Naive B cell (primary cell): ENCODE measurements around the gene GLIPR1L2. TPM values are rescaled to one million over a fixed set of nuclear protein-coding genes. Genes with fewer than 3 reads are reported as not detected.

Experiments used
- ATAC-seq, 2 donors: fragments of 150-1000 bp; cut with Tn5 transposase; 2 replicates each; pipeline ENCODE4 v1.10.0; 2021; ENCODE audit warnings: low read depth in 2 of 2, mild to moderate bottlenecking in 2 of 2, moderate library complexity in 2 of 2
- DNase-seq: peaks from one replicate; pipeline ENCODE4 v3.0.0; 2022
- H3K27ac Mint-ChIP-seq, 6 donors: one replicate each; pipeline ENCODE4 v1.8.0; 2020 to 2022; ENCODE audit warnings: mild to moderate bottlenecking in 6 of 6, mixed read lengths in 6 of 6, moderate library complexity in 5 of 6, inconsistent platforms in 2 of 6
- H3K27me3 Mint-ChIP-seq, 3 donors: one replicate each; pipeline ENCODE4 v1.8.0; 2021 to 2022; ENCODE audit warnings: mixed read lengths in 3 of 3, mild to moderate bottlenecking in 1 of 3
- H3K36me3 Mint-ChIP-seq, 2 donors: one replicate each; pipeline ENCODE4 v1.8.0; 2020 to 2022; ENCODE audit warnings: mixed read lengths in 2 of 2, inconsistent platforms in 1 of 2, mild to moderate bottlenecking in 1 of 2
- H3K4me1 Mint-ChIP-seq, 3 donors: one replicate each; pipeline ENCODE4 v1.8.0; 2020 to 2022; ENCODE audit warnings: mixed read lengths in 3 of 3, inconsistent platforms in 1 of 3, mild to moderate bottlenecking in 1 of 3, moderate library complexity in 1 of 3
- H3K4me3 Mint-ChIP-seq, 8 donors: one replicate each; pipeline ENCODE4 v1.8.0; 2020 to 2022; ENCODE audit warnings: mild to moderate bottlenecking in 8 of 8, mixed read lengths in 8 of 8, moderate library complexity in 8 of 8, inconsistent platforms in 2 of 8
- H3K9me3 Mint-ChIP-seq, 7 donors: one replicate each; pipeline ENCODE4 v1.8.0; 2020 to 2022; ENCODE audit warnings: mixed read lengths in 7 of 7, mild to moderate bottlenecking in 5 of 7, inconsistent platforms in 2 of 7, moderate library complexity in 1 of 7
- polyA plus RNA-seq, 6 donors: library from polyadenylated mRNA; unstranded; fragments of 300-500 nt; fragmentation: Illumina TruSeq; gene quantifications; one replicate each; pipeline ENCODE4 v1.2.3, GENCODE V29; 2021; ENCODE audit warnings: low read depth in 6 of 6

Gene GLIPR1L2
- polyA plus RNA-seq, 6 donors from 2014 or later: 0.37 to 0.89 (median 0.59) TPM; not detected in 2

- Mint-ChIP-seq H3K9me3 (peaks cover 0 to 3% (median 0%) of the 10 kb centered on the region in 7 donors), H3K27me3 (no peaks in the 10 kb centered on the region), H3K4me1 (peaks cover 30 to 32% (median 32%) of the 10 kb centered on the region in 3 donors), H3K36me3 (no peaks in the 10 kb centered on the region), H3K4me3 (peak overlapping the region in 5 of 8 donors; percentile 37 to 98 (median 93)), H3K27ac (peak overlapping the region in 4 of 6 donors; percentile 62 to 98 (median 85))
- DNase-seq: no peak
- no peak for ATAC-seq
Observed at GRCh38 chr12:75389706-75390105, 1.2 kb upstream of the GLIPR1L2 start.

GRCh38 chr12:75390156-75390898 lies 562 bp upstream of the GLIPR1L2 start:
- Mint-ChIP-seq H3K4me1 (peaks cover 30 to 32% (median 32%) of the 10 kb centered on the region in 3 donors), H3K4me3 (peak overlapping the region; percentile 90 to 98 (median 95)), H3K27me3 (no peaks in the 10 kb centered on the region), H3K27ac (peak overlapping the region; percentile 61 to 98 (median 94)), H3K36me3 (no peaks in the 10 kb centered on the region), H3K9me3 (peaks cover 0 to 3% (median 0%) of the 10 kb centered on the region in 7 donors)
- no peak for ATAC-seq
- no peak for DNase-seq

- Mint-ChIP-seq H3K27me3 (peaks cover 0 to 6% (median 5%) of the 10 kb centered on the region in 3 donors), H3K27ac (no peak overlapping the region), H3K36me3 (peaks cover 0 to 4% of the 10 kb centered on the region in 2 donors), H3K4me1 (no peaks in the 10 kb centered on the region), H3K4me3 (no peak overlapping the region), H3K9me3 (no peaks in the 10 kb centered on the region)
- DNase-seq (no peak), ATAC-seq (no peak)
Observed at GRCh38 chr12:75404231-75404630, 13.3 kb downstream of the GLIPR1L2 start.

- no peak overlapping the region for H3K4me3 Mint-ChIP-seq
- no peaks in the 10 kb centered on the region for H3K9me3 Mint-ChIP-seq
- no peak overlapping the region for H3K27ac Mint-ChIP-seq
- peaks cover 4 to 7% (median 6%) of the 10 kb centered on the region in 3 donors for H3K4me1 Mint-ChIP-seq
- peaks cover 0 to 6% (median 0%) of the 10 kb centered on the region in 3 donors for H3K27me3 Mint-ChIP-seq
- no peak for DNase-seq
- no peak for ATAC-seq
- peaks cover 0 to 4% of the 10 kb centered on the region in 2 donors for H3K36me3 Mint-ChIP-seq
Observed at GRCh38 chr12:75407683-75408082, 16.8 kb downstream of the GLIPR1L2 start.

GRCh38 chr12:75409830-75410229 lies 18.9 kb downstream of the GLIPR1L2 start:
- no peak for DNase-seq
- peaks cover 0 to 4% of the 10 kb centered on the region in 2 donors for H3K36me3 Mint-ChIP-seq

GRCh38 chr12:75414671-75415070 lies 23.8 kb downstream of the GLIPR1L2 start:
- Mint-ChIP-seq H3K9me3 (peaks cover 0 to 4% (median 0%) of the 10 kb centered on the region in 7 donors), H3K27ac (no peak overlapping the region), H3K4me3 (no peak overlapping the region), H3K36me3 (peaks cover 0 to 6% of the 10 kb centered on the region in 2 donors), H3K4me1 (peaks cover 4 to 7% (median 6%) of the 10 kb centered on the region in 3 donors), H3K27me3 (no peaks in the 10 kb centered on the region)
- ATAC-seq (no peak), DNase-seq (no peak)

More at GRCh38 chr12:75409830-75410229, 18.9 kb downstream of the GLIPR1L2 start:
- peaks cover 4 to 7% (median 6%) of the 10 kb centered on the region in 3 donors for H3K4me1 Mint-ChIP-seq
- ATAC-seq: no peak
- no peaks in the 10 kb centered on the region for H3K27me3 Mint-ChIP-seq
- H3K27ac Mint-ChIP-seq: no peak overlapping the region
- H3K9me3 Mint-ChIP-seq: no peaks in the 10 kb centered on the region
- H3K4me3 Mint-ChIP-seq: no peak overlapping the region

- Mint-ChIP-seq H3K27me3 (peaks cover 3 to 9% (median 5%) of the 10 kb centered on the region in 3 donors), H3K36me3 (peaks cover 5 to 6% of the 10 kb centered on the region in 2 donors), H3K4me3 (no peak overlapping the region), H3K27ac (no peak overlapping the region), H3K9me3 (peaks cover 0 to 8% (median 4%) of the 10 kb centered on the region in 7 donors), H3K4me1 (no peaks in the 10 kb centered on the region)
- ATAC-seq (no peak), DNase-seq (no peak)
Observed at GRCh38 chr12:75419841-75420240, 29.0 kb downstream of the GLIPR1L2 start.

GRCh38 chr12:75427491-75427890 lies 36.6 kb downstream of the GLIPR1L2 start:
- peaks cover 14 to 43% of the 10 kb centered on the region in 2 donors for H3K36me3 Mint-ChIP-seq
- H3K9me3 Mint-ChIP-seq: peaks cover 17 to 52% (median 33%) of the 10 kb centered on the region in 7 donors
- peaks cover 7 to 21% (median 15%) of the 10 kb centered on the region in 3 donors for H3K27me3 Mint-ChIP-seq
- H3K27ac Mint-ChIP-seq: no peak overlapping the region
- H3K4me1 Mint-ChIP-seq: no peaks in the 10 kb centered on the region
- ATAC-seq (no peak), DNase-seq (no peak)
- no peak overlapping the region for H3K4me3 Mint-ChIP-seq

GRCh38 chr12:75428767-75429166 lies 37.9 kb downstream of the GLIPR1L2 start:
- Mint-ChIP-seq H3K27me3 (peaks cover 7 to 21% (median 12%) of the 10 kb centered on the region in 3 donors), H3K4me1 (no peaks in the 10 kb centered on the region), H3K36me3 (peaks cover 14 to 43% of the 10 kb centered on the region in 2 donors), H3K27ac (no peak overlapping the region), H3K9me3 (peaks cover 17 to 52% (median 33%) of the 10 kb centered on the region in 7 donors), H3K4me3 (no peak overlapping the region)
- ATAC-seq (no peak), DNase-seq (no peak)

- Mint-ChIP-seq H3K9me3 (peaks cover 2 to 52% (median 25%) of the 10 kb centered on the region in 7 donors), H3K4me3 (no peak overlapping the region), H3K36me3 (peaks cover 10 to 16% of the 10 kb centered on the region in 2 donors), H3K4me1 (peaks cover 0 to 4% (median 3%) of the 10 kb centered on the region in 3 donors), H3K27ac (no peak overlapping the region), H3K27me3 (peaks cover 0 to 8% (median 6%) of the 10 kb centered on the region in 3 donors)
- DNase-seq: no peak
- ATAC-seq: no peak
Observed at GRCh38 chr12:75432924-75433323, 42.0 kb downstream of the GLIPR1L2 start.

- Mint-ChIP-seq H3K27ac (peak overlapping the region in 1 of 6 donors; percentile 73), H3K4me1 (peaks cover 0 to 4% (median 3%) of the 10 kb centered on the region in 3 donors), H3K9me3 (peaks cover 0 to 22% (median 8%) of the 10 kb centered on the region in 7 donors), H3K4me3 (no peak overlapping the region), H3K27me3 (peaks cover 0 to 8% (median 5%) of the 10 kb centered on the region in 3 donors), H3K36me3 (peaks cover 0 to 10% of the 10 kb centered on the region in 2 donors)
- ATAC-seq: peak; percentile 91 to 92
- peak; percentile 37 for DNase-seq
Observed at GRCh38 chr12:75437564-75437963, 46.7 kb downstream of the GLIPR1L2 start.

GRCh38 chr12:75438059-75438754 lies 47.3 kb downstream of the GLIPR1L2 start:
- ATAC-seq (peak in 1 of 2 donors; percentile 32), DNase-seq (no peak)
- Mint-ChIP-seq H3K9me3 (peaks cover 0 to 22% (median 8%) of the 10 kb centered on the region in 7 donors), H3K27ac (peak overlapping the region in 1 of 6 donors; percentile 73), H3K4me1 (peaks cover 0 to 4% (median 3%) of the 10 kb centered on the region in 3 donors), H3K4me3 (no peak overlapping the region), H3K36me3 (peaks cover 0 to 10% of the 10 kb centered on the region in 2 donors), H3K27me3 (peaks cover 0 to 8% (median 5%) of the 10 kb centered on the region in 3 donors)

GRCh38 chr12:75439048-75439447 lies 48.2 kb downstream of the GLIPR1L2 start:
- peaks cover 0 to 4% (median 3%) of the 10 kb centered on the region in 3 donors for H3K4me1 Mint-ChIP-seq
- H3K27ac Mint-ChIP-seq: peak overlapping the region in 1 of 6 donors; percentile 5
- H3K36me3 Mint-ChIP-seq: peaks cover 0 to 10% of the 10 kb centered on the region in 2 donors
- ATAC-seq (no peak), DNase-seq (no peak)
- H3K9me3 Mint-ChIP-seq: peaks cover 0 to 22% (median 8%) of the 10 kb centered on the region in 7 donors
- peaks cover 0 to 8% (median 5%) of the 10 kb centered on the region in 3 donors for H3K27me3 Mint-ChIP-seq
- no peak overlapping the region for H3K4me3 Mint-ChIP-seq
